HuH-7 (cell line): ENCODE measurements around the gene MRPL12.

ENCODE experiments used
- DNase-seq: peaks from one replicate; pipeline ENCODE4 v3.0.0; 2011; ENCODE audit warnings: low spot score

The MRPL12 gene

DNA sequence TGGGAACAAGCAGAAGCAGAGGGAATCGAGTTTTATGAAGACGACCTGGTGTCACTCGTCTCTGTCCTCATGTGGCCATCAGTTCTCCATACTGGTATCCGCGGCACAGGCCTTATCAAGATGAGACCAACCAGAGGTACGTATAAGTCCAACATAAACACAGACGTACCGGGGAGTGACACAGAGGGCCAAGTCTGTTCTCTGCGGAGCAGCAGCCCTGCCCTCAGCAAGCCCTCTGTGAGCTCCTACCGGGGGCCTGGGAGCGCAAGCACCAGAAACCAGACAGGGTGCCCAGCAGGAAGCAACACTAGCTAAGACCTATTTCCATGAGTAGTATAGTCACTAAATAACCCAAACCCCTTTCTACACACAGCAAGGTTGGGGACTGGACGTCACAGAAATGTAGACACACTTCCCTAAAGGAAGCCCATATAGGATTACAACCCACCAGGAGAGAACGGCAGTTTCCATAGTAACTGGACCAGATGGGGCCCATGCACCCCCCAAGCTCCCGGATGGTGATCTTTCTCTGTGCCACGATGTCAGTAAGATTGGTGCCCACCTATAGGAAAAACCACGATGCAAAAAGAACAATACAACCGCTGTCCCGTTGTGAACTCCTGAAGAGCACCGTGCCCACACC is 20.5 kb upstream of the MRPL12 start:
- DNase-seq: no peak

DNA sequence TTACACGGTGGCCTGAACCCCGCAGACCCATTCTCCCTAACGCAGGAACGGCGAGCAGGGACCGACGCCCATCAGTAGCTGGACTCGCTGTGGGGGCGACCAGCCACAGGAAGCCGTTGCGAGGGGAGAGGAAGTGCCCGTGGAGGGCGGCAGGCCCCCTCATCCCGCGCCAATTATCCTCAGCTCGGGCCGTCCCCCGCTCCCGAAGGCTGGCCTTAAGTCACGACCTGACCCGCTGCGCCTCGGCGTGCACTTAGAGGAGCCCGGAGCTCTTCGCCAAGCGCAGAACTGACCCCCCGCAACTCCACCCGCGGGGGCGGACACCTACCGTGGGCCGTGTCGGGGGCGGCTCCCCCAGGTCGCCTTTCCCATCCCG is 20.0 kb upstream of the MRPL12 start:
- DNase-seq: no peak

DNA sequence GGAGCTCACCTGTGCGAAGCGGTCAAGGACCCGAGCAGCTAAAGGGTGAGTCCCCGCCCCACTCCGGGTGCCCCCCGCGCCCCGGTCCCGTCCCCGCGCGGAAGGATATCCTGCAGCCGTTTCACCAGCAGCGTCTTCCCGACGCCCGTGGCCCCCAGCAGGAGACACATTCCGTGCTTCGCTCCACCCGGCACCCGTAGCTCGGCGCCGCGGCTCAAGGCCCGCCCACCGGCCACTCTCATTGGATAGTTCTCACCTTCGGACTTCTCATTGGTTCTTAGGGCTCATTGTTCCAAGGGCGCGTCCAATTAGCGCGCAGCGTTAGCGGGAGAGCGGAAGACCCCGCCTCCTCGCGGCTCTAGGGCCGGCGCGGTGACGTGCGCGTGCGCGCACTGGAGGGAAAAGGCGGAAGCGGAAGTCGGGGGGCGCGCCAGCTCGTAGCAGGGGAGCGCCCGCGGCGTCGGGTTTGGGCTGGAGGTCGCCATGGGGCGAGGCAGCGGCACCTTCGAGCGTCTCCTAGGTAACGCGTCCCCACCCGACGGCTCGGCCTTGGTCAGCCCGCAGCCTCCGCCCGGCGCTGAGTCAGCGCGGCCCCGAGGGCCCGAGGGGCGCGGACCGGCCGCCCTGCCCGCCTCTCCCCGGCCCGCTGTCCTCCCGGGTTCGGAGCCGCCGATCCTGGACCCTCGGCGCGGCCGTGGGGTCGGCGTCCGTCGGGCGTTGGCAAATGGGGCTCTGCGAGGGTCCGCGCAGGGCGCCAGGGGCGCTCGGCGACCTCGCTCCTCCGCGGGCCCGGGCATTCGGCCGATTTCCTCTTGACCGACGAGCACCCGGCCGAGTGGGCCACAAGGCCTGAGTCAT is 19.4 kb upstream of the MRPL12 start, which contains the start of the genes ARL16 and HGS:
ARL16 (minus strand) TSS at position 214 of the 858 bp plus-strand sequence; CDS start at position 170, 44 bp downstream.
HGS (plus strand) TSS at position 428 of the 858 bp plus-strand sequence; CDS start at position 484, 56 bp downstream.
- peak; percentile 100 for DNase-seq

DNA sequence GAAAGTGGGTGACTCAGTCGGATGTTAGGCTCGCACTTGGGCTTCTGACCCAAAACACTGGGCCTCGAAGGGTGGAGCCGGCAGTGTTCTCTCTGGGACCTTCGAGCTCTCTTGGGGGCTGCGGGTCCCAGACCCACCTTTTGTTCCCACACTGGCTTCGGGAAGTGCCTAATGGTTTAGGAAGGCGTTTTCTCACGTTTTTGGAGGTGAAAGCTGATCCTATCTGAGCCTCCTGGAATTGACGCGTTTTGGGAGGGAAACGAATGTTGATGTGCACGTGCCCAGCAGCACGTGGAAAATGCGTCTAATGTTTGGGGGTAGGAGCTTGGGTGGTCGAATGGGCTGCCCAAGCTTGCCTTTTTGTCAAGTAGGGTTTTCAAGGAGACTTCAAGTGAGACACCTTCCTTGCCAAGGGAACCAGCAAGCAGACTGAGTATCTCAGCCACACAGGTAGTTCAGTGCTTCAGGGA is 18.7 kb upstream of the MRPL12 start:
- DNase-seq: no peak

DNA sequence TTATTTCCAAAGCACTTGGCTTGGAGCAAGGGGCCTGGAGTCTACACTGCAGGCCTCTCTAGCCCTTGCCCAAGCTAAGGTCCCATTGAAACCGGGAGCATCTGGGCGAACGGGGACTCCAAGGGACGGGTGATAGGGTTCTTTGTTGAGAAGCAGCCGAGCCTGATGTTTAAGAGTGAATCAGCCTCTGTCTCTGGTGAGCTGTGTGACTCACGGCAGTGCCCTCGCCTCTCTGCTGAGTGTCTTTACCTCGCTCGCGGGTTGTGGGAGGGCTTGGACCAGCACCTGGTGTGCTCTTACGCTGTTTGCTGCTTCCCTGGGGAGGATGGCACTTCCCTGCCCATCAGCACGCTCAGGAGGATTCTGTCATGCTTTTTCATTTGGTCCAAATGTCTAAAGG is 18.1 kb upstream of the MRPL12 start:
- DNase-seq: no peak

DNA sequence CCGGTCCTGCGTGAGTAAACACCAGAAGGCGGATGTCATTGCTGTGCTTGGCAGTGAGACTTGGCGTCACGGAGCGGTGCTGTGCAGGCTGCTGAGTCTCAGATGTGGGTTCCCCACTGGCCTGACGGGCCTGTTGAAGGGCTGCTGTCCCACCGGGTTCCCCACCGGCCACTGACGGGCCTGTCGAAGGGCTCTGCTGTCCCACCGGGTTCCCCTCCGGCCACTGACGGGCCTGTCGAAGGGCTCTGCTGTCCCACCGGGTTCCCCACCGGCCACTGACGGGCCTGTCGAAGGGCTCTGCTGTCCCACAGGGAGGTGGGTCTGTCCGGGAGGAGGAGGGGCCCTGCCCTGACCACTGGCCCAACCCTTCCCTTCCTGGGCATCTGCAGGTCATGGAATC is 16.6 kb upstream of the MRPL12 start:
- no peak for DNase-seq

DNA sequence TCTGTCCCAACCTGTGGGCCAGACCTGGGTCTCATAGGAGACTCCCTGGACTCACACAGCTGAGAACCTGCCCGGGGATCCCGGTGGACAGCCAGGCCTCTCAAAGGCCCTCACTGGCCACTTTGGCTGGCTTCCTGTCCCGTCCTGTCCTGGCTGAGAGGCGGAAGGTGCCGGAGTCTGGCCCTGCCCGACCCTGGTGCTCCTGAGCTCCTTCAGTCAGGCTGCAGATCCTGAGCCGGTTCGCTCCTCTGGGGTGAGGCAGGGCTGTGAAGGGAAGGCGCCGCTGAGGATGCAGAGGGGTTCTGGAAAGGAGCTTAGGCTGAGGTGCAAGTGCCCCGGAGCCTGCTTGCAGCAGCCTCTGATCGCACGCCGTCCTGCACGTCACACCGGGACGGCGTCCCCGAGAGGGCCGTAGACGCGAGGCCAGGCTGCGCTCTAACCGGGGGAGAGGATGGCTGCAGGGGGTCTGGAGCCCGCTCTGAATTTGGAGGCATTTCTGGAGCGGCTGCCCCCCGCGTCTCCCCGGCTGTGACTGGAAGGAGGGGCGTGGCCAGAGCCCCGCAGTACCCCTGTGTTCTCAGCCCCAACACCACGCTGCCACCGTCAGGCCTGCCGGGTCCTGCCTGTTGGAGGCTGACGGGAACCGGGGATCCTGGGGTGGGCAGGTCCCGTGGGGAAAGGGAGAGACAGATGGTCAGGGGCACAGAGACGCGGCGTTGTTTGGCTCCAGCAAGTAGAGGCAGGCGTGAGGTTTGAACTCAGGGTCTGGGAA is 15.2 kb upstream of the MRPL12 start:
- DNase-seq: no peak

DNA sequence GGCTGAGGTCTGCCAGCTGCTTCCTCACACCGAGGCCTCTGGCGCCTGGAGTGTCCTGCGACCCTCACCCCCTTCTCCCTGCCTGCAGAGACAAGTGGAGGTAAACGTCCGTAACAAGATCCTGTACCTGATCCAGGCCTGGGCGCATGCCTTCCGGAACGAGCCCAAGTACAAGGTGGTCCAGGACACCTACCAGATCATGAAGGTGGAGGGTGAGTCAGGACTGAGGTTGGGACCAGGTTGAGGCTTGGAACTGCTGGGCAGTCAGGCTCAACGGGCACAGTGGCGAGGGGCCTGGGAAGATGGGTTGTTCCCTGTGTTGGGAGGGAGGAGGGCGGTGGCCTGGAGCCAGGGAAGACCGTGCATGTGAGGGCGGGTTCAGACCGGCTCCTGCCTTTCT is 14.6 kb upstream of the MRPL12 start:
- DNase-seq: no peak

DNA sequence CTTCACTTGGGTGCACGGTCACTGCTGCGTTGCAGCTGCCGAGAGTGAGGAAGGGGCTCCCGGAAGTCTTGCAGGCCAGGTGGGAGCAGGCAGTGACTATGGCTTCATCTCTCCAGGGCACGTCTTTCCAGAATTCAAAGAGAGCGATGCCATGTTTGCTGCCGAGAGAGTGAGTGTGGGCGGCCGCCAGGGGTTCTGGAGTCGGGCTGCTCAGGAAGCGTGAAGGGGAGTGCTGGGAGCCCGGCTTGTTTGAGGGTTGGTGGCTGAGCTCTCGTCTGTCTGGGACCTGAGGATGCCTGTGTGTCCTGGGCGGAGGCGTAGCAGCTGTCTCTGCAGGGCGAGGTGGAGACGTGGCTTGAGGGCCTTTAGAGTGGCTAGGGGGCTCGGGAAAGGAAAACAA is 13.1 kb upstream of the MRPL12 start:
- no peak for DNase-seq

DNA sequence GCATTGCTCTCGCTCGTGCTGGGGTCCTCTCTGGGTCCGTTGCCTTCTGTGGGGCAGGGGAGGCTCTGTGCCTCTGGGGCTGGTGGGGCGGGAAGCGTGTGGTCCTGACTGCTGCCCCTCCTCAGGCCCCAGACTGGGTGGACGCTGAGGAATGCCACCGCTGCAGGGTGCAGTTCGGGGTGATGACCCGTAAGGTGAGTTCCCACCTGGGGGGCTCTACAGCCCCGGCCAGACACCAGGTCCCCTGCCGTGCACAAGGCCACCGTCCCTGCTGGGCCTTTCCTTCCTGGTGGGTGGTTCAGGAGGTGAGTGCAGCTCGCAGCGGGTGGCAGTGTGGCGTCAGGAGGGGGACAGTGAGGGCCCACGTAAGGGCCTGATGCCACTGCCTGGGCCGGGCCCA is 12.6 kb upstream of the MRPL12 start:
- no peak for DNase-seq

DNA sequence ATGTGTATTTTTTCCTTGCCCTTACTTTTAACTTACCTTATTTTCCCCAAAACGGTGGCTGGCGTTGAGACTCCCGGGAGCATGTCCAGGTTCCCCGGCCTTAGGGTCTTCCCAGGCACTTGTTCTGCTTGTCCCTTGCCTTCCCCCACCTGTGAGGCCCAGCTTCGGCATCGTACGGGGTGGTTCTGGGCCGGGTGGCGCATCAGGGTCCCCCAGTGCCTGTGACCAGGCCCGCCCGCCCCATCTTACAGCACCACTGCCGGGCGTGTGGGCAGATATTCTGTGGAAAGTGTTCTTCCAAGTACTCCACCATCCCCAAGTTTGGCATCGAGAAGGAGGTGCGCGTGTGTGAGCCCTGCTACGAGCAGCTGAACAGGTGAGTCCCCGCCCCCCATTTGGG is 12.0 kb upstream of the MRPL12 start:
- DNase-seq: no peak

DNA sequence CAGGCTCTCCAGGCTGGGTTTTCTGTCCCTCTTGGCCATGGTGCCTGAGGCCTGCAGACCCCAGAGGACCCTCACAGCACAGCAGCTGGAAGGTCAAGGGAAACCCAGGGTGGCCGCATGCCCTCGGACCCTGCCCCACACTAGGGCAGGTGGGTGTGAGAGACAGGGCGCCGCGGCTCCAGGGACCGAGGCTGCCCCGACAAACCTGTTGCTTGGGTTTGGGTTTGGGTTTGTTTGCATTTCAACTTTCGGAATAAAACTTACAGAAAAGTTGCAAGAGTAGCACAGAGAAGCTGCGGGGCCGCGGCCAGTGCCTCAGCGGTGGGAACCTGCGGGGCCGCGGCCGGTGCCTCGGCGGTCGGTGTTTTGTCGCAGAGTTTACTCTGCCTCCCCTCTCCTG is 11.6 kb upstream of the MRPL12 start:
- DNase-seq: no peak

DNA sequence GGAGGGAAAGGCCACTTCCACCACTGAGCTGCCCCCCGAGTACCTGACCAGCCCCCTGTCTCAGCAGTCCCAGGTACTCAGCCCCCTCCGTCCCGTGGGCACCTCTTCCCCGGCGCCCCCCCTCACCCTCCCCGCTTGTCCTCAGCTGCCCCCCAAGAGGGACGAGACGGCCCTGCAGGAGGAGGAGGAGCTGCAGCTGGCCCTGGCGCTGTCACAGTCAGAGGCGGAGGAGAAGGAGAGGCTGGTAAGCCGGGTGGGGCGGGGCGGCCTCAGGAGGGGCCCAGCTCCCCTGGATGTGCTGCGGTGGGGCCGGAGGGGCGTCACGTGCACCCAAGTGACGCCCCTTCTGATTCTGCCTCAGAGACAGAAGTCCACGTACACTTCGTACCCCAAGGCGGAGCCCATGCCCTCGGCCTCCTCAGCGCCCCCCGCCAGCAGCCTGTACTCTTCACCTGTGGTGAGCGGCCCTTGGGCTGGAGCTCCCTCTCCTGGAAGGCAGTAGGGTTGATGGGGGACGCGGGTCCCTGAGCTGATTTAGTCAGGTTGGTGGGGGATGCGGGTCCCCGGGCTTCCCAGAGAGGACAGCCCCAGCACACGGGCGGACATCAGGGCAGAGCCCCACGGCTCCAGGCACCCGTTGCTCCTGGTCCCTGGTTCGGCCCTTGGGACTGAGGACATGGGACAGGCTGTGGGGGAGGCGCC is 9.5 kb upstream of the MRPL12 start:
- no peak for DNase-seq

DNA sequence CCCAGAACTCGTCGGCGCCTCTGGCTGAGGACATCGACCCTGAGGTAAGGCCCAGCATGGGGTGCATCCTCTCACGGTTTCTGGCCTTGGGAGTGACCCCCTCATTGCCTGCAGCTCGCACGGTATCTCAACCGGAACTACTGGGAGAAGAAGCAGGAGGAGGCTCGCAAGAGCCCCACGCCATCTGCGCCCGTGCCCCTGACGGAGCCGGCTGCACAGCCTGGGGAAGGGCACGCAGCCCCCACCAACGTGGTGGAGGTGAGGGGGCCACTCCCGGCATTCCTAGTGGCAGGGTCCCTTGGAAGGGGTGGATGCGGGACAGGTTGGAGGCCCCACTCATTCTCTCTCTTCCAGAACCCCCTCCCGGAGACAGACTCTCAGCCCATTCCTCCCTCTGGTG is 8.4 kb upstream of the MRPL12 start:
- no peak for DNase-seq

DNA sequence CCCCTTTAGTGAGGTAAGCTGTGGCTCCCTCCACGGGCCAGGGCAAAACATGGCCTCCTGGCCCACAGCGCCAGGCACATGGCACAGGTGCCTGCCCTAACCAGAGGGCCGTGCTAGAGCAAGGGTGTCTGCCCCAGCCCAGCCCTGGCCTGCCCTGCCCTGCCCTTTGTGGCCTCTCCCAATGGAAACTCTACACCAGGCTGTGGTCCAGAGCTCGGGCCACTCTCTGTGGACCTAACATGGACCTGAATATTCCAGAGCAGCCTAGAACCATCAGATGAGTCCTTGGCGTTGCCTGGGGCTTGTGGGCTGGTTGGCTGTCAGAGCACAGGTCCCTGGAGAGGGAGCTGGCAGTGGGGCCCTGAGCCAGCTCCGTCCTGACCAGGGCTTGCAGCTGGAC is 8.0 kb upstream of the MRPL12 start:
- no peak for DNase-seq

DNA sequence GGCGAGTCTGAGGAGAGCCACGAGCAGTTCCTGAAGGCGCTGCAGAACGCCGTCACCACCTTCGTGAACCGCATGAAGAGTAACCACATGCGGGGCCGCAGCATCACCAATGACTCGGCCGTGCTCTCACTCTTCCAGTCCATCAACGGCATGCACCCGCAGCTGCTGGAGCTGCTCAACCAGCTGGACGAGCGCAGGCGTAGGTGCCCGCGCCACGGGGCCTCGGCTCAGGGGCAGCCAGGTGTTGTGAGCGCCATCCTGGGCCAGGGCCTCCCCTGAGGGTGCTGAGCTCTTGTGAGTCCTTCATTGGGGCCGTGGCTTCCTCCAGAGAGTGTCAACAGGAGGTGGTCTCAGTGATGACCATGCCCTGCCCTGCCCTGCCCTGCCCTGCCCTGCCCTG is 7.4 kb upstream of the MRPL12 start:
- no peak for DNase-seq

DNA sequence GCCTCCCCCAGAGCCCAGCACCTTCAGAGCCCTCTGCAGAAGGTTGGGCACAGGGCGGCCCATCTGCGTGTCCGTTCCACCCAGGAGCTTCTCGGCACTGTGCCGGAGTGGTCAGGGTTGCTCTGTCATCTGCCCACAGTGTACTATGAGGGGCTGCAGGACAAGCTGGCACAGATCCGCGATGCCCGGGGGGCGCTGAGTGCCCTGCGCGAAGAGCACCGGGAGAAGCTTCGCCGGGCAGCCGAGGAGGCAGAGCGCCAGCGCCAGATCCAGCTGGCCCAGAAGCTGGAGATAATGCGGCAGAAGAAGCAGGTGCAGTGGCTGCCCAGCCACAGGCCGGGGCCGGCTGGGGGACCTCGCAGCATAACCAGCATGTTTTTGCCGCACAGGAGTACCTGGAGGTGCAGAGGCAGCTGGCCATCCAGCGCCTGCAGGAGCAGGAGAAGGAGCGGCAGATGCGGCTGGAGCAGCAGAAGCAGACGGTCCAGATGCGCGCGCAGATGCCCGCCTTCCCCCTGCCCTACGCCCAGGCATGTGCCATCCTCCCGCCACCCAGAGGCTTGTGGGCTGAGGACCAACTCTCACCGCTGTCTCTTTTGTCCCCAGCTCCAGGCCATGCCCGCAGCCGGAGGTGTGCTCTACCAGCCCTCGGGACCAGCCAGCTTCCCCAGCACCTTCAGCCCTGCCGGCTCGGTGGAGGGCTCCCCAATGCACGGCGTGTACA is 6.8 kb upstream of the MRPL12 start:
- DNase-seq: no peak

DNA sequence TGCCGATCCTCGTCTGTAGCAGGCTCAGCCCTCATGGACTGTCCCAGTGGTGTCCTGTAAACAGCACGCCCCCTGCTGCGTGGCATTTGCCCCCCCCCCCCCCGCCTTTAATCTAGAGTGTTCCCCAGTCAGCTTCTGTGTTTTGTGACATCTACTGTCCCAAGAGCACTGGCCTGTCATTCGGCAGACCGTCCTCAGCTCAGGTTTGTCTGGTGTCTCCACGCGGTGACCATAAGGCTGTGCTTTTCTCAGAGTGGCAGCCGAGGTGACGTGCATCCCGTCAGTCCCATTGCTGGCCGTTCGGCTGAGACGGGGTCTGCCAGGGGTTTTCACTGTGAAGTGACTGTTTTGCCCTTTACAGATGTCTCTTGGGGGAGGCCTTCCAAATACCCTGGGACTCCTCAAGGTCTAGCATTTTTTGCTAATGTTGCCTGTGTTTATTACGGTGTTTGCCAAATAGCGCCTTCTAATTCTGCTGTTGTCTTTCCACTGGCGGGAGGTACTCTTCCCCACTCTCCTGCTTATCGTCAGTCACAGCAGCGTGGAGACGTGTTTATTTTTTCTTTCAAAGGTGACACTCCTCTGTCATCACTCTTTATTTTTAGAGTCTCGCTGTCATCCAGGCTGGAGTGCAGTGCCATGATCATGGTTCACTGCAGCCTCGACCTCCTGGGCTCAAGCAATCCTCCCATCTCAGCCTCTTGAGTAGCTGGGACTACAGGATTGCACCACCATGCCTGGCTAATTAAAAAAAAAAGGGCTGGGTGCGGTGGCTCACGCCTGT is 5.7 kb upstream of the MRPL12 start:
- no peak for DNase-seq

DNA sequence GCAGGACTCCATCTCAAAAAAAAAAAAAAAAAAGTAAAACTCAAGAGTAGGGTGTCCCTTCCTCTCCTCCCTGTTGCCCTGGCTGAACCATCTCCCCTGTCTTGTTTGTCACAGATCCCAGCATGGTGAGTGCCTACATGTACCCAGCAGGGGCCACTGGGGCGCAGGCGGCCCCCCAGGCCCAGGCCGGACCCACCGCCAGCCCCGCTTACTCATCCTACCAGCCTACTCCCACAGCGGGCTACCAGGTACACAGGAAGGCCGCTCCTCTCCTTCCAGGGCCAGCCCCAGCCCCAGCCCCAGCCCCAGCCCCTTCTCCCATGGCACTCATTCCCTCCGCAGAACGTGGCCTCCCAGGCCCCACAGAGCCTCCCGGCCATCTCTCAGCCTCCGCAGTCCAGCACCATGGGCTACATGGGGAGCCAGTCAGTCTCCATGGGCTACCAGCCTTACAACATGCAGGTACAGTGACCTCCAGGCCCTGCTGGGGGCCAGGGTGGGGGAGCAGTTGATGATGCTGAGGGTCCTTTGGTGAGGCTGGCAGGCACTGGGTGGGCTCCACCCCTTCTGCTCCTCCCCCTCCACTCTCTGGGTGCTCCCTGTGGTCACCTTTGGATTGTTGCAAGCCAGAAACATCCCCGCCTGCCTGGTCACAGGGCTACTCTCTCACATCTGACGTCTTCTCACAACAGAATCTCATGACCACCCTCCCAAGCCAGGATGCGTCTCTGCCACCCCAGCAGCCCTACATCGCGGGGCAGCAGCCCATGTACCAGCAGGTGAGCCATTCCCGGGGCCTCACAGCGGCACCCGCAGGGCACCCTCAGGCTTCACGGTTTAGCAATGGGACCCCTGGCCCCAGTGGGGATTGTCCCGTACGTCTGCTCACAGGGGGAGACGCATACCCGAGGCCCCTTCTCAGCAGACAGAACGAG is 2.5 kb upstream of the MRPL12 start:
- no peak for DNase-seq
